ENCODE data around the gene SPON2.

The SPON2 gene

DNA sequence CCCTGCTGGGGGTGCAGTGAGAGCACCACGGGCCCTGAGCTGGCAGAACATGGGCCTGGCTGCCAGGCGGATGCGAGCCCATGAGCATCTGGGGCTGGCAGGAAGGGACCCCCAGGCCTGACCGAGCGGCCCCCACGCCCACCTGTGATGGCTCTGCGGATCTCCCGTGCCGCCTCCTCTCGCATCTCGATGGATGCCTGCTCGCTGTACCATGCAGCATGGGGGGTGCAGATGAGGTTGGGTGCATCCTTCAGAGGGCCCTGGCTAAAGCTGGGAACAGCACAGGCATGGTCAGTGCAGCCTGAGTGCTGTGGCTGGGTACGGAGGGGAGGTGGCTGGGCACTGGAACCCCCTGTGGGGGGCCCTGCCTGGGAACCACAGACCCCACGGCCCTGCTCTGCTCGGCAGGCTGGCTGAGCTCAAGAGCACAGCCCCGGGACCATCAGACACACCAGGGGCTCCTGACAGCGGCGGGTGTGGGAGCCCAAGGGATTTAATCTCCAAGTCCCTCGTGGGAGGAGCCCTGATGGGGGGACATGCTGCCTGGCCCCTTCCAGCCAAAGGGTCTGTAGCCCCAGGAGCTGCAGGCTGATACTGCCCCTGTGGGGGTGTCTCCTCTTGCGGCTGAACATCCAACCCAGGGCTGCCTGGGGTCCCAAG is 41.1 kb upstream of the SPON2 start:
- Histone ChIP-seq H3K4me3 (ENCODE audit: low read depth in 1 of 2, low read length in 1 of 2) (no peak overlapping the region), H3K27ac (no peak overlapping the region), H3K9me3 (no peaks in the 10 kb centered on the region), H3K4me1 (ENCODE audit: control insufficient read depth in 1 of 2, insufficient read depth in 1 of 2, low read depth in 1 of 2, low read length in 1 of 2) (peaks cover 14 to 16% of the 10 kb centered on the region in 2 experiments), H3K36me3 (peaks cover 81% of the 10 kb centered on the region), H3K27me3 (no peaks in the 10 kb centered on the region)
- TF ChIP-seq, protein P1, sequence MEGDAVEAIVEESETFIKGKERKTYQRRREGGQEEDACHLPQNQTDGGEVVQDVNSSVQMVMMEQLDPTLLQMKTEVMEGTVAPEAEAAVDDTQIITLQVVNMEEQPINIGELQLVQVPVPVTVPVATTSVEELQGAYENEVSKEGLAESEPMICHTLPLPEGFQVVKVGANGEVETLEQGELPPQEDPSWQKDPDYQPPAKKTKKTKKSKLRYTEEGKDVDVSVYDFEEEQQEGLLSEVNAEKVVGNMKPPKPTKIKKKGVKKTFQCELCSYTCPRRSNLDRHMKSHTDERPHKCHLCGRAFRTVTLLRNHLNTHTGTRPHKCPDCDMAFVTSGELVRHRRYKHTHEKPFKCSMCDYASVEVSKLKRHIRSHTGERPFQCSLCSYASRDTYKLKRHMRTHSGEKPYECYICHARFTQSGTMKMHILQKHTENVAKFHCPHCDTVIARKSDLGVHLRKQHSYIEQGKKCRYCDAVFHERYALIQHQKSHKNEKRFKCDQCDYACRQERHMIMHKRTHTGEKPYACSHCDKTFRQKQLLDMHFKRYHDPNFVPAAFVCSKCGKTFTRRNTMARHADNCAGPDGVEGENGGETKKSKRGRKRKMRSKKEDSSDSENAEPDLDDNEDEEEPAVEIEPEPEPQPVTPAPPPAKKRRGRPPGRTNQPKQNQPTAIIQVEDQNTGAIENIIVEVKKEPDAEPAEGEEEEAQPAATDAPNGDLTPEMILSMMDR (IDR thresholded peaks at IDR 0.05): no peak

DNA sequence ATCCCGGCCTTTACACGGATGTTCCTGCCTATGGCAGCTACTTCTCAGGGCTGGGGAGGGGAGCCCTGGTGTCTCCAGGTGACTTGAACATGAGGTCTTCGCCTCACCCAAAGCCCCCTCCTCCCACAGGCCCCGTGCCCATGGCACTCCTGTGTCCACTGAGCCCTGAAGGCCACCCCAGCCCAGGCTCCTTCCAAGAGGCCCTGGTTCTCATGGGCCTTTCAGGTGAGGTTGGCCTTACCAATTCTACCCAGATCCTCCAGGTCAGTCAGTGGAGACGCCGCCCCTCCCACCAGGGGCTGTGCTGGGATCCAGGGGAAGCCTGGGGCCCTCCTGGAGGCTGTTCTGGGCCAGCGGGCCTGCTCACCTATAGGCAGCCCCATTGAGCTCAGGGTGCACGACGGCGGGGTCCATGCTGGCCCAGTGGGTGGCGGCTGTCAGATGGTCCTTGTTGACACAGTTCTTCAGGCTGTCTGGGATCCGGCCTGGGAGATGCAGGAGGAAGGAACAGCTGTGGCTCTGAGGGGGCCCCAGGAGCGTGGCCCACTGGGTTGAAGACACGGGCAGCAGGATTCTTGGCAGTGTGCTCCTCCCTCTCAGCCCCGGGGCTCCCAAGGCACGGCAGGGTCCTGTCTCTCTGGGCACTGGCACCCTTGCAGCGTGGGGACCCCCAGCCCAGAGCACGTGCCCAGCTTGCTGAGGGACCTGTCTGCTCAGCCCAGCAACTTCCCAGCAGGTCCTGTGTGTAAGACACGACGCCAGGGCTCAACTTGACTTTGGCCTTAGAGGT is 40.4 kb upstream of the SPON2 start:
- H3K4me1 ChIP-seq (ENCODE audit: control insufficient read depth in 1 of 2, insufficient read depth in 1 of 2, low read depth in 1 of 2, low read length in 1 of 2): peaks cover 11 to 14% of the 10 kb centered on the region in 2 experiments
- TF ChIP-seq, protein P1 (IDR thresholded peaks at IDR 0.05): no peak
- no peak overlapping the region for H3K27ac ChIP-seq
- H3K36me3 ChIP-seq: peaks cover 83% of the 10 kb centered on the region
- no peak overlapping the region for H3K4me3 ChIP-seq (ENCODE audit: low read depth in 1 of 2, low read length in 1 of 2)
- H3K9me3 ChIP-seq: no peaks in the 10 kb centered on the region
- H3K27me3 ChIP-seq: no peaks in the 10 kb centered on the region

DNA sequence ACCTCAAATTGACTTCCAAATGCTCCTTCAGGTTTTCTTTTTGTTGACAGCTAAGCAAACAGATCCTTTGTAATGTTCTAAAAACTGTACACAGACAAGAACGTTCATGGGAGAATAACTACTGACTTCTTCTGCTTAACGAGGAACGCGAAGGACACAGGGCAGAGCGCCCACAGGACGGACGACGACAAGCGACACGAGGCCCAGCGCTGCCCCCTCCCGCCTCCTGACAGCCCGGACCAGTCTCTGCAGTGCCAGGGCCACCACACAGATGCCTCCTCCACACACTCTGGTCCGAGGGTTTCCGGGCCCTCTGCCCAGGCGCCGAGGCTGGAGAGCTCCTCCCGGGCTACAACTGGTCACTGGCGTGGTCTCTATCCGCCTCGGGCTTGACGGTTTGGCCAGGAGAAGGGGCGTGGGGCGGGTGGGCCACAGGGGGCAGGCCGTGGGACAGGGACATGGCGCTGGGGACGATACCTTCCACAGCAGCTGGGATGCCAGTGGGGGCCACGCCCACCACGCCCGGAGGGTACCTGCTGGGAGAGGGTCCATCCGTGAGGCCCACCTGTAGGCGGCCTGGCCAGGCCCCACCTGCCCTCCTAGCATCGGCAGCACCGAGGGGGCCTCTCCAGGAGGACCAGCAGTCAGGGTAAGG is 39.6 kb upstream of the SPON2 start:
- Histone ChIP-seq H3K4me1 (ENCODE audit: control insufficient read depth in 1 of 2, insufficient read depth in 1 of 2, low read depth in 1 of 2, low read length in 1 of 2) (peaks cover 8% of the 10 kb centered on the region in 2 experiments), H3K4me3 (ENCODE audit: low read depth in 1 of 2, low read length in 1 of 2) (no peak overlapping the region), H3K27me3 (no peaks in the 10 kb centered on the region), H3K9me3 (no peaks in the 10 kb centered on the region), H3K36me3 (peaks cover 83% of the 10 kb centered on the region), H3K27ac (no peak overlapping the region)
- TF ChIP-seq, protein P1 (IDR thresholded peaks at IDR 0.05): no peak

DNA sequence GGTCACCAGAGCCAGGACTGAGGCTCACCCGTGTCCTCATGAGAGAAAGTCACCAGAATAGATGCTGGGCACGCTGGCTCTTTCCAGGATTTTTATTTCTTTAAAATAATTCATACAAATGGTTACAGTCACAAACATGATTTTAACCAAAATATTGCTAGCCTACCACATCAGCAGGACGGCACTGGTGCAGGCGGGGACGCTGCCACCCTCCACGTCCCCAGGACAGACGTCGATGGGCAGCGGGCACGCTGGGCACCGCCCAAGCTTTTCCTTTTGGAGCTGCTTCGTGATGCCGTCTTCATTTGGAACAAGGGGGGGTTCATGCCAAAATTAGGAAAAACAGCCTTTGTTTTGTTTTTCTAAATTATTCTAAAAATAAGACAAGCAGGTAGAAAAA is 39.0 kb upstream of the SPON2 start:
- TF ChIP-seq, protein P1 (IDR thresholded peaks at IDR 0.05): no peak
- no peak overlapping the region for H3K4me3 ChIP-seq (ENCODE audit: low read depth in 1 of 2, low read length in 1 of 2)
- peaks cover 2% of the 10 kb centered on the region in 2 experiments for H3K4me1 ChIP-seq (ENCODE audit: control insufficient read depth in 1 of 2, insufficient read depth in 1 of 2, low read depth in 1 of 2, low read length in 1 of 2)
- peaks cover 80% of the 10 kb centered on the region for H3K36me3 ChIP-seq
- H3K27ac ChIP-seq: no peak overlapping the region
- no peaks in the 10 kb centered on the region for H3K9me3 ChIP-seq
- H3K27me3 ChIP-seq: no peaks in the 10 kb centered on the region

DNA sequence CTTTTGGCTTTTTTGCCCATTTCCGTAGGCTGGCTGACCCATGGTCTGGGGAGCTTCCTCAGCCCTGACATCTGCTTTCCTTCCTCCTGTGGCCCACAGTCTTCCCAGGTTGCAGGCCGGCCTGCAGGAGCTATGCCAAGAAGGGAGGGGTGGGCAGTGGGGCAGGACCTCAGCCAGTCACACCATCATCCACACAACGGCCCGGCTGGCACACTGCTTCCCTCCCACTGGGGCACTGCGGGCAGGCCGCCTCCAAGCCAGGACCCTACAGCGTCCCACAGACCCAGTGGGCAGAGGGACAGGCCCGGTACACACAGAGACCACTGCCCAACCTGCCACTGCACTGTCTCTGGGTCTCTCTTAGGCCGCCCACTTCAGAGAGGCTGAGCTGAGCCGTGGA is 38.6 kb upstream of the SPON2 start:
- H3K4me1 ChIP-seq (ENCODE audit: control insufficient read depth in 1 of 2, insufficient read depth in 1 of 2, low read depth in 1 of 2, low read length in 1 of 2): no peaks in the 10 kb centered on the region
- H3K27ac ChIP-seq: no peak overlapping the region
- H3K9me3 ChIP-seq: no peaks in the 10 kb centered on the region
- H3K4me3 ChIP-seq (ENCODE audit: low read depth in 1 of 2, low read length in 1 of 2): no peak overlapping the region
- no peaks in the 10 kb centered on the region for H3K27me3 ChIP-seq
- H3K36me3 ChIP-seq: peaks cover 76% of the 10 kb centered on the region
- TF ChIP-seq, protein P1 (IDR thresholded peaks at IDR 0.05): no peak
